Right renal pelvis (tissue), 4 donors: Measurements from ENCODE around the gene ENTPD2. TPM values are rescaled to one million over a fixed set of nuclear protein-coding genes. Genes with fewer than 3 reads are reported as not detected.
A peak's percentile ranks its signal among the peaks of the same experiment; 100 is the strongest.
"Not testable (repeated sequence)": the region's sequence is repeated elsewhere in the genome, so short reads cannot be mapped to it uniquely, and the experiment has no call there.

Experiments used
- DNase-seq, 4 donors: peaks; one replicate each; pipeline ENCODE4 v3.0.0-alpha.2; 2013; ENCODE audit warnings: low read depth in 4 of 4, low spot score in 3 of 4, missing footprints in 1 of 4
- polyA plus RNA-seq, 4 donors: library from polyadenylated mRNA; unstranded; fragments of 120-200 nt; gene quantifications; one replicate each; pipeline ENCODE4 v1.2.1, GENCODE V29; 2013; ENCODE audit not compliant: insufficient read length in 4 of 4

The ENTPD2 gene
- polyA plus RNA-seq, 4 donors, result 3.4 to 7.4 (median 4.2) TPM

GRCh38 chr9:137048655-137049543 lies 5.0 kb downstream of the ENTPD2 start:
- no peak for DNase-seq

GRCh38 chr9:137046088-137046787 lies 7.6 kb downstream of the ENTPD2 start, which contains the start of gene NPDC1:
TSS of gene NPDC1 (minus strand) at chr9:137046177. CDS start at chr9:137045989, 188 bp downstream.
- DNase-seq, result peak in 1 of 4 donors; percentile 74

- no peak for DNase-seq
Measured at GRCh38 chr9:137045294-137046087, 8.4 kb downstream of the ENTPD2 start.

GRCh38 chr9:137044502-137045177 lies 9.2 kb downstream of the ENTPD2 start:
- DNase-seq, result no peak

- DNase-seq, result no peak
Measured at GRCh38 chr9:137044037-137044436, 9.8 kb downstream of the ENTPD2 start.

GRCh38 chr9:137042751-137043727 lies 10.8 kb downstream of the ENTPD2 start:
- DNase-seq, result no peak

- no peak for DNase-seq
Measured at GRCh38 chr9:137041124-137041523, 12.7 kb downstream of the ENTPD2 start.

- no peak for DNase-seq
Measured at GRCh38 chr9:137040568-137040967, 13.3 kb downstream of the ENTPD2 start.

- DNase-seq, result no peak
Measured at GRCh38 chr9:137039611-137040366, 14.1 kb downstream of the ENTPD2 start.

GRCh38 chr9:137038916-137039315 lies 14.9 kb downstream of the ENTPD2 start:
- DNase-seq, result no peak

GRCh38 chr9:137037483-137037882 lies 16.4 kb downstream of the ENTPD2 start:
- DNase-seq, result no peak

- DNase-seq, result no peak
Measured at GRCh38 chr9:137037035-137037434, 16.8 kb downstream of the ENTPD2 start.

- DNase-seq, result no peak
Measured at GRCh38 chr9:137035937-137036336, 17.9 kb downstream of the ENTPD2 start.

- no peak for DNase-seq
Measured at GRCh38 chr9:137035507-137035834, 18.4 kb downstream of the ENTPD2 start.

- DNase-seq, result peak in 1 of 4 donors; percentile 74
Measured at GRCh38 chr9:137034709-137035506, 19.0 kb downstream of the ENTPD2 start.

GRCh38 chr9:137034039-137034708 lies 19.7 kb downstream of the ENTPD2 start:
- no peak for DNase-seq

- DNase-seq, result not testable (repeated sequence)
Measured at GRCh38 chr9:137033481-137033880, 20.4 kb downstream of the ENTPD2 start.
